Measurements from ENCODE around the gene DNAJC5G. TPM values are rescaled to one million over a fixed set of nuclear protein-coding genes. Genes with fewer than 3 reads are reported as not detected.

The DNAJC5G gene
- polyA plus RNA-seq, 3 donors: not detected

DNA sequence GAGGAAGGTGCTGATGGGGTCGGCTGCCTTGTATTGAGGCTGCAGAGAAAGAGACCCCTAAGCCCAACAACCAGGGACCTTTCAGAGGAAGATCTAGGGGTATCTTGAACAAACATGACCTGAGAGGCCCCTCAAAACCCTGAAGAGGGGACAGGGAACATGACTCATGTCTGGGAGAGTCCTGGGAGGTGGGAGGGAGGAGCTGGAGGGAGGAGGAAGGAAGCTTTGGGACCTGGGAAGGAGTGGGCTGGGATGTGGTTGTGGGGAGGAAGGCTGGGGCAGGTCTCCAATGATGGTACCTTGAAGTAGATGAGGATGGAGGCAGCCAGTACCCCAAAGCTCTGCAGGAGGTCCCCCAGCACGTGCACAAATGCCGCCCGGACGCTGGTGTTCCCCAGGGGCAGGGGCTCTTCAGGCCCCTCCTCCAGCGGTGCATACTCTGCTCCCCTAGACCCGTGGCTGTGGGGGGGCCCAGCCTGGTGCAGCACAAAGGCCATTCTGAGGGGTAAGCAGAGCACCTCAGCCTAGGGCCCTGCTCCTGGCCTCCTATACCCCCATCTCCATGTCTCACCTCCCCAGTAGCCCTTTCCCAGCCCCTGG is 18.3 kb upstream of the DNAJC5G start:
- Histone ChIP-seq H2AFZ (ENCODE audit: insufficient read depth, low read depth, low read length, poor library complexity, severe bottlenecking) (no peak overlapping the region), H3K36me3 (replicated peaks in 1 of 2; ENCODE audit: control insufficient read depth in 1 of 2, insufficient read depth in 2 of 2, low read length in 2 of 2) (no peaks in the 10 kb centered on the region), H3K4me1 (ENCODE audit: control insufficient read depth in 1 of 2, insufficient read depth in 2 of 2, low read length in 2 of 2) (peaks cover 0 to 3% of the 10 kb centered on the region in 2 donors), H3K79me2 (ENCODE audit: insufficient read depth, low read length) (no peaks in the 10 kb centered on the region), H3K9me3 (replicated peaks in 1 of 2; ENCODE audit: control insufficient read depth in 1 of 2, insufficient read depth in 1 of 2, low read length in 2 of 2) (peaks cover 0 to 12% of the 10 kb centered on the region in 2 donors), H4K20me1 (ENCODE audit: insufficient read depth, low read length) (no peaks in the 10 kb centered on the region), H3K4me2 (replicated peaks; ENCODE audit: extremely low read depth, low read length, poor library complexity, severe bottlenecking) (no peak overlapping the region), H3K4me3 (replicated peaks in 1 of 3; ENCODE audit: low read depth in 2 of 3, low read length in 3 of 3) (no peak overlapping the region), H3K9ac (ENCODE audit: insufficient read depth, low read length, poor library complexity, severe bottlenecking) (no peak overlapping the region), H3K27ac (ENCODE audit: low read depth in 1 of 2, low read length in 2 of 2) (no peak overlapping the region), H3K27me3 (ENCODE audit: control insufficient read depth in 2 of 2, insufficient read depth in 2 of 2, low read length in 2 of 2) (peaks cover 23 to 39% of the 10 kb centered on the region in 2 donors)
- Mint-ChIP-seq H3K27ac (no peak overlapping the region), H3K4me1 (peaks cover 5% of the 10 kb centered on the region), H3K27me3 (ENCODE audit: low read depth in 3 of 3) (peaks cover 39 to 60% (median 48%) of the 10 kb centered on the region in 3 donors), H3K36me3 (peaks cover 0 to 12% of the 10 kb centered on the region in 2 donors), H3K9me3 (peaks cover 0 to 6% (median 4%) of the 10 kb centered on the region in 7 donors), H3K4me3 (no peak overlapping the region)
- TF ChIP-seq, protein P1, sequence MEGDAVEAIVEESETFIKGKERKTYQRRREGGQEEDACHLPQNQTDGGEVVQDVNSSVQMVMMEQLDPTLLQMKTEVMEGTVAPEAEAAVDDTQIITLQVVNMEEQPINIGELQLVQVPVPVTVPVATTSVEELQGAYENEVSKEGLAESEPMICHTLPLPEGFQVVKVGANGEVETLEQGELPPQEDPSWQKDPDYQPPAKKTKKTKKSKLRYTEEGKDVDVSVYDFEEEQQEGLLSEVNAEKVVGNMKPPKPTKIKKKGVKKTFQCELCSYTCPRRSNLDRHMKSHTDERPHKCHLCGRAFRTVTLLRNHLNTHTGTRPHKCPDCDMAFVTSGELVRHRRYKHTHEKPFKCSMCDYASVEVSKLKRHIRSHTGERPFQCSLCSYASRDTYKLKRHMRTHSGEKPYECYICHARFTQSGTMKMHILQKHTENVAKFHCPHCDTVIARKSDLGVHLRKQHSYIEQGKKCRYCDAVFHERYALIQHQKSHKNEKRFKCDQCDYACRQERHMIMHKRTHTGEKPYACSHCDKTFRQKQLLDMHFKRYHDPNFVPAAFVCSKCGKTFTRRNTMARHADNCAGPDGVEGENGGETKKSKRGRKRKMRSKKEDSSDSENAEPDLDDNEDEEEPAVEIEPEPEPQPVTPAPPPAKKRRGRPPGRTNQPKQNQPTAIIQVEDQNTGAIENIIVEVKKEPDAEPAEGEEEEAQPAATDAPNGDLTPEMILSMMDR (IDR thresholded peaks at IDR 0.05): no peak
- intact Hi-C loops (cut with micrococcal nuclease): no loop called here
- WGBS (ENCODE audit: insufficient coverage): 84% methylated on average over 3 of the region's 7 CpGs
- no peak for DNase-seq

DNA sequence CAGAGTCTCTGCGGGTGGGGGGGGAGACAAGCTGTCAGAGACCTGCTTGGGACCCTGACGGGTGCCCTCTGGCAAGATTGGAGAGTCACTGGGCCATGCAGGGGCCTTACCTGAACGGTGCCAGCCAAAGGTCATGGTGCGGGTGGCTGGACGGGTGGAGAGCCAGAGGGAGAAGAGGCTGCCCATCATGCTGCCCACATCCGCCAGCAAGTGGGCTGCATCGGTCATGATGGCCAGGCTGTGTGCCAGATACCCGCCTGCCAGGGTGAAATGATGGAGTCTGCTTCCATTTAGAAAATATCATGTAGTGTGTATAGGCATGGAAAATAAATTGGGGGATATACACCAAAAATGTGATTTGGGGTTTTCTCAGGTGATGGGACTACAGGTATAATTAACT is 17.2 kb upstream of the DNAJC5G start:
- H3K4me1 ChIP-seq (ENCODE audit: control insufficient read depth in 1 of 2, insufficient read depth in 2 of 2, low read length in 2 of 2): peaks cover 3 to 14% of the 10 kb centered on the region in 2 donors
- H3K36me3 ChIP-seq (replicated peaks in 1 of 2; ENCODE audit: control insufficient read depth in 1 of 2, insufficient read depth in 2 of 2, low read length in 2 of 2): no peaks in the 10 kb centered on the region
- no peaks in the 10 kb centered on the region for H3K79me2 ChIP-seq (ENCODE audit: insufficient read depth, low read length)
- Mint-ChIP-seq H3K4me3 (no peak overlapping the region), H3K36me3 (peaks cover under 1 to 12% of the 10 kb centered on the region in 2 donors), H3K27me3 (ENCODE audit: low read depth in 3 of 3) (peaks cover 39 to 57% (median 46%) of the 10 kb centered on the region in 3 donors), H3K4me1 (peaks cover 6% of the 10 kb centered on the region), H3K9me3 (peaks cover 0 to 8% (median 4%) of the 10 kb centered on the region in 7 donors), H3K27ac (peak overlapping the region in 1 of 7 donors; percentile 9)
- peaks cover 28 to 44% of the 10 kb centered on the region in 2 donors for H3K27me3 ChIP-seq (ENCODE audit: control insufficient read depth in 2 of 2, insufficient read depth in 2 of 2, low read length in 2 of 2)
- intact Hi-C loops (cut with micrococcal nuclease): no loop called here
- TF ChIP-seq, protein P1 (IDR thresholded peaks at IDR 0.05): no peak
- no peak overlapping the region for H3K27ac ChIP-seq (ENCODE audit: low read depth in 1 of 2, low read length in 2 of 2)
- no peak for DNase-seq
- H4K20me1 ChIP-seq (ENCODE audit: insufficient read depth, low read length): no peaks in the 10 kb centered on the region
- WGBS (ENCODE audit: insufficient coverage): 88% methylated on average over 4 of the region's 8 CpGs
- no peak overlapping the region for H3K4me2 ChIP-seq (replicated peaks; ENCODE audit: extremely low read depth, low read length, poor library complexity, severe bottlenecking)
- no peak overlapping the region for H3K4me3 ChIP-seq (replicated peaks in 1 of 3; ENCODE audit: low read depth in 2 of 3, low read length in 3 of 3)
- H2AFZ ChIP-seq (ENCODE audit: insufficient read depth, low read depth, low read length, poor library complexity, severe bottlenecking): no peak overlapping the region
- peaks cover 0 to 12% of the 10 kb centered on the region in 2 donors for H3K9me3 ChIP-seq (replicated peaks in 1 of 2; ENCODE audit: control insufficient read depth in 1 of 2, insufficient read depth in 1 of 2, low read length in 2 of 2)
- no peak overlapping the region for H3K9ac ChIP-seq (ENCODE audit: insufficient read depth, low read length, poor library complexity, severe bottlenecking)

All from CD14-positive monocyte (primary cell).